ENCODE results near the gene ENPP3. TPM values are rescaled to one million over a fixed set of nuclear protein-coding genes. Genes with fewer than 3 reads are reported as not detected.

ENPP3 gene
- total RNA-seq, 4 donors from 2014 or later = 0.66 to 5.3 (median 1.3) TPM

- TF ChIP-seq POLR2A (IDR thresholded peaks at IDR 0.05) (no peak), CTCF (IDR thresholded peaks at IDR 0.05) (no peak), EP300 (IDR thresholded peaks at IDR 0.05) (no peak)
- Histone ChIP-seq H3K4me3 (no peak overlapping the region), H3K9me3 (no peaks in the 10 kb centered on the region), H3K27ac (no peak overlapping the region), H3K27me3 (no peaks in the 10 kb centered on the region), H3K4me1 (no peaks in the 10 kb centered on the region), H3K36me3 (peaks cover 0 to 4% (median 0%) of the 10 kb centered on the region in 3 donors)
- no peak for DNase-seq (ENCODE audit: low spot score in 2 of 2)
Measured at GRCh38 chr6:131646249-131646670, 9.2 kb downstream of the ENPP3 start.

- H3K36me3 ChIP-seq = peaks cover 0 to 4% (median 0%) of the 10 kb centered on the region in 3 donors
- H3K27ac ChIP-seq = no peak overlapping the region
- H3K4me1 ChIP-seq = no peaks in the 10 kb centered on the region
- H3K9me3 ChIP-seq = no peaks in the 10 kb centered on the region
- no peak for TF ChIP-seq EP300 (IDR thresholded peaks at IDR 0.05)
- TF ChIP-seq CTCF (IDR thresholded peaks at IDR 0.05) = no peak
- no peak for TF ChIP-seq POLR2A (IDR thresholded peaks at IDR 0.05)
- H3K4me3 ChIP-seq = no peak overlapping the region
- DNase-seq (ENCODE audit: low spot score in 2 of 2) = no peak
- H3K27me3 ChIP-seq = no peaks in the 10 kb centered on the region
Measured at GRCh38 chr6:131651782-131652181, 14.7 kb downstream of the ENPP3 start.

GRCh38 chr6:131652472-131652871, 15.4 kb downstream of the ENPP3 start:
- no peaks in the 10 kb centered on the region for H3K4me1 ChIP-seq
- WGBS, 2 donors = 77 to 81% methylated on average over 5 of the region's 5 CpGs
- no peak for TF ChIP-seq POLR2A (IDR thresholded peaks at IDR 0.05)
- TF ChIP-seq EP300 (IDR thresholded peaks at IDR 0.05) = no peak
- TF ChIP-seq CTCF (IDR thresholded peaks at IDR 0.05) = no peak
- peaks cover 0 to 4% (median 0%) of the 10 kb centered on the region in 3 donors for H3K36me3 ChIP-seq
- no peak overlapping the region for H3K27ac ChIP-seq
- DNase-seq (ENCODE audit: low spot score in 2 of 2) = no peak
- no peaks in the 10 kb centered on the region for H3K27me3 ChIP-seq
- no peak overlapping the region for H3K4me3 ChIP-seq
- H3K9me3 ChIP-seq = no peaks in the 10 kb centered on the region

GRCh38 chr6:131654326-131654725, 17.2 kb downstream of the ENPP3 start:
- Histone ChIP-seq H3K27me3 (no peaks in the 10 kb centered on the region), H3K36me3 (peaks cover 0 to 4% (median 0%) of the 10 kb centered on the region in 3 donors), H3K4me1 (no peaks in the 10 kb centered on the region), H3K4me3 (no peak overlapping the region), H3K27ac (no peak overlapping the region), H3K9me3 (no peaks in the 10 kb centered on the region)
- TF ChIP-seq POLR2A (IDR thresholded peaks at IDR 0.05) = no peak
- TF ChIP-seq CTCF (IDR thresholded peaks at IDR 0.05) = no peak
- TF ChIP-seq EP300 (IDR thresholded peaks at IDR 0.05) = no peak
- no peak for DNase-seq (ENCODE audit: low spot score in 2 of 2)
- 90 to 94% methylated on average over 3 of the region's 3 CpGs for WGBS, 2 donors

- no peak for TF ChIP-seq EP300 (IDR thresholded peaks at IDR 0.05)
- TF ChIP-seq CTCF (IDR thresholded peaks at IDR 0.05) = no peak
- TF ChIP-seq POLR2A (IDR thresholded peaks at IDR 0.05) = no peak
- Histone ChIP-seq H3K27me3 (no peaks in the 10 kb centered on the region), H3K4me3 (no peak overlapping the region), H3K36me3 (peaks cover 0 to 2% (median 0%) of the 10 kb centered on the region in 3 donors), H3K9me3 (no peaks in the 10 kb centered on the region), H3K4me1 (no peaks in the 10 kb centered on the region), H3K27ac (no peak overlapping the region)
- no peak for DNase-seq (ENCODE audit: low spot score in 2 of 2)
- WGBS, 2 donors = 88 to 92% methylated on average over 3 of the region's 3 CpGs
Measured at GRCh38 chr6:131655387-131655786, 18.3 kb downstream of the ENPP3 start.
